K562 (cell line): ENCODE data around the gene RHBG. TPM values are rescaled to one million over a fixed set of nuclear protein-coding genes. Genes with fewer than 3 reads are reported as not detected.

Experiments used
- ATAC-seq: fragments of 200-7000 bp; cut with Tn5 transposase; 3 replicates; pipeline ENCODE4 v1.9.1; 2020; ENCODE audit warnings: moderate library complexity
- BruUV-seq: library from RNA; stranded (reverse); fragments of 400-500 nt; replicated peaks from 2 replicates; lab custom pipeline; 2021; lab: Mats Ljungman, UMichigan
- CTCF ChIA-PET: fragments of 300-600 bp; formaldehyde crosslinking; extraction: SDS; loops from one replicate; lab custom pipeline; 2021; ENCODE audit warnings: low intra/inter-chr PET ratio; lab: Yijun Ruan, JAX
- POLR2A ChIA-PET: fragments of 300-600, 350-650 bp; sonication (Branson Sonifier 250); formaldehyde crosslinking; extraction: SDS; loops from one replicate; lab custom pipeline; 2021; ENCODE audit warnings: antibody characterized with exemption, inconsistent platforms; lab: Yijun Ruan, JAX
- DNase-seq, 4 experiments: peaks; one replicate each; pipeline versions ENCODE4 v3.0.0 to v3.0.0-alpha.2; 2011 to 2018; ENCODE audit warnings: low spot score in 3 of 4, mixed read lengths in 3 of 4; ENCODE audit errors: extremely low read depth in 1 of 4
- FAIRE-seq: peaks from 2 replicates; lab custom pipeline; 2011; peaks lifted over from hg19 to GRCh38; lab: Jason Lieb, UNC
- H2AFZ ChIP-seq: 2 replicates; pipeline ENCODE4 v1.6.0; 2011; ENCODE audit warnings: low read depth, low read length, control low read depth, inconsistent platforms
- H3K27ac ChIP-seq: fragments of 200-600 bp; 3 replicates; pipeline ENCODE4 v1.8.0; 2011; ENCODE audit warnings: low read depth, mild to moderate bottlenecking, control low read depth, inconsistent platforms, low read length, moderate library complexity, mixed read lengths; ENCODE audit errors: extremely low read depth
- H3K27me3 ChIP-seq, 2 experiments: fragments of 300-600 bp in 1 of 2; 2 replicates in 1 of 2; 3 replicates in 1 of 2; pipeline versions ENCODE4 v1.6.0 to v1.8.0; 2011; ENCODE audit warnings: inconsistent platforms in 2 of 2, low read length in 2 of 2, mild to moderate bottlenecking in 1 of 2, mixed read lengths in 1 of 2, moderate library complexity in 1 of 2; ENCODE audit not compliant: control insufficient read depth in 2 of 2, insufficient read depth in 2 of 2
- H3K36me3 ChIP-seq: fragments of 300-600 bp; 3 replicates; pipeline ENCODE4 v1.8.0; 2011; ENCODE audit warnings: mild to moderate bottlenecking, low read length, inconsistent platforms; ENCODE audit not compliant: control insufficient read depth, insufficient read depth
- H3K4me1 ChIP-seq, 2 experiments: fragments of 200-600 bp in 1 of 2; replicated peaks in 1 of 2; 2 replicates in 1 of 2; 3 replicates in 1 of 2; pipeline versions ENCODE4 v1.5.1 to v1.8.0; 2011; ENCODE audit warnings: inconsistent platforms in 2 of 2, low read length in 2 of 2, mild to moderate bottlenecking in 1 of 2, mixed read lengths in 1 of 2, moderate library complexity in 1 of 2; ENCODE audit not compliant: control insufficient read depth in 2 of 2, insufficient read depth in 2 of 2
- H3K4me2 ChIP-seq: 2 replicates; pipeline ENCODE4 v1.6.1; 2011; ENCODE audit warnings: low read length, control low read depth, inconsistent platforms, mixed read lengths; ENCODE audit not compliant: insufficient read depth
- H3K4me3 ChIP-seq: fragments of 200-600 bp; sonication (generic), shearing (Covaris generic); 2 replicates; pipeline ENCODE4 v1.5.1; 2016; ENCODE audit warnings: control low read depth, inconsistent platforms
- H3K79me2 ChIP-seq: fragments of 200-600 bp; 3 replicates; pipeline ENCODE4 v1.8.0; 2011; ENCODE audit warnings: low read length, inconsistent platforms; ENCODE audit not compliant: control insufficient read depth, insufficient read depth
- H3K9ac ChIP-seq, 2 experiments: 2 replicates each; pipeline versions ENCODE4 v1.6.0 to v1.6.1; 2011; ENCODE audit warnings: low read depth in 2 of 2, low read length in 2 of 2, control low read depth in 1 of 2, inconsistent platforms in 1 of 2, mild to moderate bottlenecking in 1 of 2, mixed read lengths in 1 of 2; ENCODE audit not compliant: insufficient read depth in 1 of 2
- H3K9me1 ChIP-seq: one replicate; pipeline ENCODE4 v1.6.0; 2011; ENCODE audit warnings: inconsistent platforms, mild to moderate bottlenecking, low read length, moderate library complexity; ENCODE audit not compliant: control insufficient read depth, insufficient read depth
- H3K9me3 ChIP-seq: replicated peaks from 2 replicates; pipeline ENCODE4 v1.5.1; 2011; ENCODE audit warnings: low read depth, low read length, inconsistent platforms; ENCODE audit not compliant: control insufficient read depth, insufficient read depth
- H4K20me1 ChIP-seq: replicated peaks from 2 replicates; pipeline ENCODE4 v1.6.1; 2011; ENCODE audit warnings: low read length, inconsistent platforms, mixed read lengths; ENCODE audit not compliant: control insufficient read depth, insufficient read depth
- ATF1 ChIP-seq, 2 experiments: fragments of 450-650 bp in 1 of 2; IDR thresholded peaks; 2 replicates each; pipeline ENCODE4 v1.6.1; 2016; ENCODE audit warnings: missing compliant biosample characterization in 1 of 2, missing genetic modification characterization in 1 of 2
- BRD9 ChIP-seq: fragments of 450-650 bp; IDR thresholded peaks from 2 replicates; pipeline ENCODE4 v1.6.1; 2018; ENCODE audit warnings: low read depth; ENCODE audit not compliant: partially characterized antibody
- ETV5 ChIP-seq: sonication (generic); formaldehyde crosslinking; IDR thresholded peaks from 2 replicates; pipeline ENCODE4 v1.4.0; 2020; ENCODE audit warnings: low read depth, mild to moderate bottlenecking, missing genetic modification reagents
- FOXK1 ChIP-seq: sonication (generic); formaldehyde crosslinking; IDR thresholded peaks from 2 replicates; pipeline ENCODE4 v1.8.0; 2022; ENCODE audit warnings: missing genetic modification reagents, mild to moderate bottlenecking, borderline replicate concordance
- HNRNPK ChIP-seq: fragments of 200-400 bp; formaldehyde crosslinking; IDR thresholded peaks from one replicate; pipeline ENCODE4 v1.6.1; 2018; ENCODE audit warnings: mild to moderate bottlenecking, low read depth, low read length; ENCODE audit not compliant: poor library complexity, severe bottlenecking
- ILK ChIP-seq: fragments of 450-650 bp; IDR thresholded peaks from 2 replicates; pipeline ENCODE4 v1.6.1; 2016; ENCODE audit warnings: missing genetic modification characterization, low read depth, mild to moderate bottlenecking, missing compliant biosample characterization, moderate library complexity, borderline replicate concordance
- LCOR ChIP-seq: sonication (generic); formaldehyde crosslinking; IDR thresholded peaks from 2 replicates; pipeline ENCODE4 v1.8.0; 2022; ENCODE audit warnings: mild to moderate bottlenecking, missing genetic modification reagents
- PURB ChIP-seq: sonication (generic); formaldehyde crosslinking; IDR thresholded peaks from 2 replicates; pipeline ENCODE4 v1.9.0; 2021; ENCODE audit warnings: low read depth, mild to moderate bottlenecking, missing genetic modification reagents
- RBM34 ChIP-seq: fragments of 200-400 bp; formaldehyde crosslinking; IDR thresholded peaks from 2 replicates; pipeline ENCODE4 v1.6.1; 2018; ENCODE audit warnings: low read length, borderline replicate concordance; ENCODE audit not compliant: insufficient read depth
- ZFX ChIP-seq: sonication (generic); formaldehyde crosslinking; IDR thresholded peaks from 2 replicates; pipeline ENCODE4 v1.8.0; 2022; ENCODE audit warnings: mild to moderate bottlenecking, missing genetic modification reagents, moderate library complexity
- ZNF134 ChIP-seq: fragments of 250-450 bp; sonication (Bioruptor Pico); conservative IDR thresholded peaks from 2 replicates; pipeline ENCODE4 v1.4.0; 2020
- ZSCAN29 ChIP-seq: fragments of 450-650 bp; IDR thresholded peaks from 2 replicates; pipeline ENCODE4 v1.6.1; 2017
- WGBS: fragments of 100-300 bp; shearing (Covaris generic); methylation state at CpG from one replicate; pipeline ENCODE4 v1.1.6; 2016; ENCODE audit warnings: low coverage, mixed read lengths; ENCODE audit not compliant: insufficient coverage; ENCODE audit errors: missing lambda C conversion rate; 5-methylcytosine and 5-hydroxymethylcytosine counted together
- in situ Hi-C: fragments of 300-500 bp; cut with MboI; formaldehyde crosslinking; loops from 4 replicates; pipeline ENCODE4 v1.15.0; 2018; ENCODE audit warnings: inconsistent platforms, mixed read lengths
- intact Hi-C: fragments of 100-400 bp; cut with micrococcal nuclease; formaldehyde crosslinking; loops from 2 replicates; pipeline ENCODE4 v1.14.2; 2022
- polyA plus RNA-seq, 8 experiments: library from polyadenylated mRNA; depleted of rRNA in 4 of 8; stranded (reverse) in 5 of 8; unstranded in 3 of 8; fragments of >200 nt; fragmentation: Nextera tagmentation in 2 of 8; fragmentation: Illumina TruSeq in 1 of 8; extraction: Ambion mirVana in 2 of 8; extraction: Trizol in 1 of 8; gene quantifications; 2 replicates each; pipeline versions ENCODE4 v1.2.1 to v1.2.3, GENCODE V29; 2011 to 2014; ENCODE audit warnings: inconsistent platforms in 1 of 8, missing spikeins in 1 of 8
- total RNA-seq, 7 experiments: library from RNA; depleted of rRNA in 6 of 7; stranded (reverse); fragments of >200 nt in 6 of 7; fragmentation: Illumina TruSeq in 2 of 7; extraction: Trizol in 2 of 7; gene quantifications; 2 replicates each; pipeline versions ENCODE4 v1.2.1 to v1.2.3, GENCODE V29; 2011 to 2021; ENCODE audit warnings: low replicate concordance in 1 of 7
- TF ChIP-seq, protein P1 (sequence below), 2 experiments: fragments of 450-650 bp; conservative IDR thresholded peaks; 2 replicates each; pipeline ENCODE4 v1.6.1; 2017; ENCODE audit warnings: mild to moderate bottlenecking in 2 of 2, moderate library complexity in 2 of 2
- TF ChIP-seq, protein P2 (sequence below): fragments of 200-400 bp; formaldehyde crosslinking; IDR thresholded peaks from 2 replicates; pipeline ENCODE4 v1.6.1; 2017; ENCODE audit warnings: mild to moderate bottlenecking, low read depth, low read length, moderate library complexity
- TF ChIP-seq, protein P3 (sequence below): sonication (generic); formaldehyde crosslinking; IDR thresholded peaks from 2 replicates; pipeline ENCODE4 v1.8.0; 2022; ENCODE audit warnings: missing genetic modification reagents, mild to moderate bottlenecking, borderline replicate concordance

The RHBG gene
- total and polyA plus RNA-seq, 9 of the 15 experiments (the other 6 are each of a cell fraction or from before 2014, with no cell fraction given) = not detected

- Histone ChIP-seq H3K9ac (no peak overlapping the region), H3K9me3 (no peaks in the 10 kb centered on the region), H3K4me2 (peak overlapping the region; percentile 19; the same call in 1 of the 2 replicates), H4K20me1 (no peaks in the 10 kb centered on the region), H3K4me1 (peaks cover 0 to 18% of the 10 kb centered on the region in 2 experiments; a peak in 3 of 5 replicates), H3K4me3 (no peak overlapping the region), H3K9me1 (no peaks in the 10 kb centered on the region), H3K36me3 (no peaks in the 10 kb centered on the region), H3K27ac (no peak overlapping the region), H3K79me2 (no peaks in the 10 kb centered on the region), H2AFZ (no peak overlapping the region), H3K27me3 (peaks cover 28 to 35% of the 10 kb centered on the region in 2 experiments)
- in situ Hi-C loops = no loop called here
- ChIA-PET POLR2A (interaction anchor here (0.6 to 1.0 kb wide), 3 partner anchors 8 to 167 kb away, joined by 3 to 6 read pairs (median 3); no protein-coding TSS in a partner anchor), CTCF (no interaction called here)
- intact Hi-C loops = no loop called here
- DNase-seq (no peak), FAIRE-seq (no peak), ATAC-seq (no peak)
- no TSS peak for BruUV-seq
- WGBS = 3% methylated on average over 13 of the region's 13 CpGs
- TF ChIP-seq ATF1 (CRISPR knock-in tag; IDR thresholded peaks at IDR 0.05) = no peak
- TF ChIP-seq ATF1 (tag; IDR thresholded peaks at IDR 0.05) = peak; percentile 25; the same call in 1 of the 2 replicates
- TF ChIP-seq, protein P1, sequence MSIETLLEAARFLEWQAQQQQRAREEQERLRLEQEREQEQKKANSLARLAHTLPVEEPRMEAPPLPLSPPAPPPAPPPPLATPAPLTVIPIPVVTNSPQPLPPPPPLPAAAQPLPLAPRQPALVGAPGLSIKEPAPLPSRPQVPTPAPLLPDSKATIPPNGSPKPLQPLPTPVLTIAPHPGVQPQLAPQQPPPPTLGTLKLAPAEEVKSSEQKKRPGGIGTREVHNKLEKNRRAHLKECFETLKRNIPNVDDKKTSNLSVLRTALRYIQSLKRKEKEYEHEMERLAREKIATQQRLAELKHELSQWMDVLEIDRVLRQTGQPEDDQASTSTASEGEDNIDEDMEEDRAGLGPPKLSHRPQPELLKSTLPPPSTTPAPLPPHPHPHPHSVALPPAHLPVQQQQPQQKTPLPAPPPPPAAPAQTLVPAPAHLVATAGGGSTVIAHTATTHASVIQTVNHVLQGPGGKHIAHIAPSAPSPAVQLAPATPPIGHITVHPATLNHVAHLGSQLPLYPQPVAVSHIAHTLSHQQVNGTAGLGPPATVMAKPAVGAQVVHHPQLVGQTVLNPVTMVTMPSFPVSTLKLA (conservative IDR thresholded peaks at IDR 0.05) = no peak
- TF ChIP-seq ETV5 (CRISPR knock-in tag) = no peak
- TF ChIP-seq ZNF134 (CRISPR knock-in tag) = no peak
- no peak for TF ChIP-seq BRD9
- no peak for TF ChIP-seq ILK (tag)
- TF ChIP-seq, protein P2, sequence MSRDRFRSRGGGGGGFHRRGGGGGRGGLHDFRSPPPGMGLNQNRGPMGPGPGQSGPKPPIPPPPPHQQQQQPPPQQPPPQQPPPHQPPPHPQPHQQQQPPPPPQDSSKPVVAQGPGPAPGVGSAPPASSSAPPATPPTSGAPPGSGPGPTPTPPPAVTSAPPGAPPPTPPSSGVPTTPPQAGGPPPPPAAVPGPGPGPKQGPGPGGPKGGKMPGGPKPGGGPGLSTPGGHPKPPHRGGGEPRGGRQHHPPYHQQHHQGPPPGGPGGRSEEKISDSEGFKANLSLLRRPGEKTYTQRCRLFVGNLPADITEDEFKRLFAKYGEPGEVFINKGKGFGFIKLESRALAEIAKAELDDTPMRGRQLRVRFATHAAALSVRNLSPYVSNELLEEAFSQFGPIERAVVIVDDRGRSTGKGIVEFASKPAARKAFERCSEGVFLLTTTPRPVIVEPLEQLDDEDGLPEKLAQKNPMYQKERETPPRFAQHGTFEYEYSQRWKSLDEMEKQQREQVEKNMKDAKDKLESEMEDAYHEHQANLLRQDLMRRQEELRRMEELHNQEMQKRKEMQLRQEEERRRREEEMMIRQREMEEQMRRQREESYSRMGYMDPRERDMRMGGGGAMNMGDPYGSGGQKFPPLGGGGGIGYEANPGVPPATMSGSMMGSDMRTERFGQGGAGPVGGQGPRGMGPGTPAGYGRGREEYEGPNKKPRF = no peak
- TF ChIP-seq FOXK1 (CRISPR knock-in tag) = no peak
- TF ChIP-seq ZSCAN29 = 0 out of 2 replicates have a peak, but pooled peaks have one; percentile 33
- no peak for TF ChIP-seq LCOR (CRISPR knock-in tag)
- no peak for TF ChIP-seq RBM34
- TF ChIP-seq, protein P3, sequence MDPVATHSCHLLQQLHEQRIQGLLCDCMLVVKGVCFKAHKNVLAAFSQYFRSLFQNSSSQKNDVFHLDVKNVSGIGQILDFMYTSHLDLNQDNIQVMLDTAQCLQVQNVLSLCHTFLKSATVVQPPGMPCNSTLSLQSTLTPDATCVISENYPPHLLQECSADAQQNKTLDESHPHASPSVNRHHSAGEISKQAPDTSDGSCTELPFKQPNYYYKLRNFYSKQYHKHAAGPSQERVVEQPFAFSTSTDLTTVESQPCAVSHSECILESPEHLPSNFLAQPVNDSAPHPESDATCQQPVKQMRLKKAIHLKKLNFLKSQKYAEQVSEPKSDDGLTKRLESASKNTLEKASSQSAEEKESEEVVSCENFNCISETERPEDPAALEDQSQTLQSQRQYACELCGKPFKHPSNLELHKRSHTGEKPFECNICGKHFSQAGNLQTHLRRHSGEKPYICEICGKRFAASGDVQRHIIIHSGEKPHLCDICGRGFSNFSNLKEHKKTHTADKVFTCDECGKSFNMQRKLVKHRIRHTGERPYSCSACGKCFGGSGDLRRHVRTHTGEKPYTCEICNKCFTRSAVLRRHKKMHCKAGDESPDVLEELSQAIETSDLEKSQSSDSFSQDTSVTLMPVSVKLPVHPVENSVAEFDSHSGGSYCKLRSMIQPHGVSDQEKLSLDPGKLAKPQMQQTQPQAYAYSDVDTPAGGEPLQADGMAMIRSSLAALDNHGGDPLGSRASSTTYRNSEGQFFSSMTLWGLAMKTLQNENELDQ = no peak
- TF ChIP-seq ZFX (CRISPR knock-in tag) = peak; percentile 34
- TF ChIP-seq PURB (CRISPR knock-in tag) = no peak
- no peak for TF ChIP-seq HNRNPK
Measured at GRCh38 chr1:156429313-156430060, 60.5 kb downstream of the RHBG start.
